HG03565 (cell line): Measurements from ENCODE around the gene ATP1A4.
"Not testable (repeated sequence)": the region's sequence is repeated elsewhere in the genome, so short reads cannot be mapped to it uniquely, and the experiment has no call there.

Source experiments
- ATAC-seq: cut with Tn5 transposase; IDR thresholded peaks from one replicate; pipeline ENCODE4 v1.9.1; 2021; ENCODE audit warnings: mild to moderate bottlenecking, moderate library complexity; ENCODE audit not compliant: unreplicated experiment

The ATP1A4 gene

DNA sequence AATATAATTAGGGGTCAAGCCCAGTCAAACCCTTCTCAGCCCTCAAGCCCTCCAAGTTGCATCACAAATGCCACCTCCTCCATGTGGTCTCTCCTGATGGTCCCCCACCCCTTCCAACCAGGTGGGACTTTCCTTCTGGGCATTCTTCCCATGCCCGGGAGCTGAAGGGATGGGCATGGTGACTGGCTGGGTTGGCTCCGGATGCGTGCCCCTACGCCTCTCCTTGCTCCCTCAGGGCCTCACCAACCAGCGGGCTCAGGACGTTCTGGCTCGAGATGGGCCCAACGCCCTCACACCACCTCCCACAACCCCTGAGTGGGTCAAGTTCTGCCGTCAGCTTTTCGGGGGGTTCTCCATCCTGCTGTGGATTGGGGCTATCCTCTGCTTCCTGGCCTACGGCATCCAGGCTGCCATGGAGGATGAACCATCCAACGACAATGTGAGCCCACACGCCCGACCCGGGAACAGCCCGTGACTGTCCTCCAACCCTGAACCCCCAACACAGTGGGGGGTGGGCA, 28.4 kb upstream of the ATP1A4 start:
- ATAC-seq, result no peak

DNA sequence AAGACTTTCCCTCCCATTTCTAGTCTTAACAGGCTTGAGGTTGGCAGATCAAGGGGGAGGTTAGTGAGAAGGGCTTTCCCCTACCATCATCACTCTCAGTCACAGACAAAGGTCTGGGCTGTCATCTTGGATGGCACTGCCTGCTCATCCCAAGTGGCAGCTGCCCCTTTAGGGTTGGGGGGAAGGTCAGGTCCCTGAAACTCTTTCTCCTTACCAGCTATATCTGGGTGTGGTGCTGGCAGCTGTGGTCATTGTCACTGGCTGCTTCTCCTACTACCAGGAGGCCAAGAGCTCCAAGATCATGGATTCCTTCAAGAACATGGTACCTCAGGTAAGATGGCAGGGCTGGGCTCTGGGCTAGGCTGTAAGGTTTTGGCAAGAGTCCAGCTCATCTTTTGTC, 27.7 kb upstream of the ATP1A4 start:
- no peak for ATAC-seq

DNA sequence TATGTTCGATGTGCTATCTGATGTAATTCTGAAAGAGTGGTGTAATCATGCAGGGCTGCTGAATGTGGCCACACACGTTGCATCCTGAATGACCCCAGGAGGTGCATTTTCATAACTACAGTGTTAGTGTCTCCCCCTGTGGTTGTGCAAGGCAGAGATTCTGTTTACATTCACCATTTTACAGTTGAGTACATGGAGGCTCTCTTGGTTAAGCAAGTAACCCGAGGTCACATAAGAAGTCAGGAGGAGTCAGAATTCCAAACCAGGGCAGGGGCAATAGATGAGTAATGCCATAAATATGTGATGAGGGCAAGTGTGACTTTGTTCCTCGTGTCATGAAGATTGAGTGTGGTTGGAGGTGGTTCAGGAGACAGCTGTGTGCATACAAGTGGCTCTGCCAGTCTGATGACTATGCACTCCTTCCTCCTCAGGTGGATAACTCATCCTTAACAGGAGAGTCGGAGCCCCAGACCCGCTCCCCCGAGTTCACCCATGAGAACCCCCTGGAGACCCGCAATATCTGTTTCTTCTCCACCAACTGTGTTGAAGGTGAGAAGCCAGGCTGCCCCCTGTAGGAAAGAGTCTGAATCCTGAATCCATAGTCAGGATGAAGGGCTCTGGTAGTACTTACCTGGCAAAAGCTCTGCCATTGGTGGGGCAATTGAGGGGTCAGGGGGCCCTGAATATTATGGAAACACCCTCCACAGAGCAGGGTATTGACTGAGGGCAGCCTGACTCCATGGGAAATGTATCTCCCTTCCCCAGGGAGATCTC, 26.5 kb upstream of the ATP1A4 start:
- no peak for ATAC-seq

DNA sequence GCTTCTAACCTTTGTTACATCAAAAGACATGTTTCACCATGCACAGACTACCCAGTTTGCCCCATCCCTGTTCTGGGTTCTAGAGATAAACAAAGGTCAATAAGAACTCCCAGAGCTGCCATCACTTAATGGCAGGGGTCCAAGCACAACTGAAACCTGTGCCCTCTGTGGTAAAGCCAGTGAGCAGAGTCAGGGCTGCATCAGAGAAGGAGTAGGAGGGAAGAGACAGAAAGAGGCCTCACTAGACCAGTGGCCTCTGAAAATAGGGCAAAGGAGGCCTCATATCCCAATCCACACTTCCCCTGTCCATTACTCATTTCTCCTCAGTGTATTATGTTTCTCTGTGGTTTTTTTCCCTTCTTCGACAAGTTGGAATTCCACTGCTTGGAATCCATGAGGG, 25.7 kb upstream of the ATP1A4 start:
- no peak for ATAC-seq

DNA sequence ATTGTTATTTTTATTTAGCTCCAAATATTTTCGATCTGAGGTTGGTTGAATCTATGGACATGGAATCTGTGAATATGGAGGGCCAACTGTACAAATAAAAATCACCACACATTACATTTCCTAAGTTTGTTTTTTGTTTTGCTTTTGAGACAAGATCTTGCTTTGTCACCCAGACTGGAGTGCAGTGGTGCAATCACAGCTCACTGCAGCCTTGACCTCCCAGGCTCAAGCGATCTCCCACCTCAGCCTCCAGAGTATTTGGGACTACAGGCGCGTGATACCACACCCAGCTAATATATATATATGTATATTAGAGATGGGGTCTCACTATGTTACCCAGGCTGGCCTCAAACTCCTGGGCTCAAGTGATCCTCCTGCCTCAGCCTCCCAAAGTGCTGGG, 25.1 kb upstream of the ATP1A4 start:
- ATAC-seq, result not testable (repeated sequence)

DNA sequence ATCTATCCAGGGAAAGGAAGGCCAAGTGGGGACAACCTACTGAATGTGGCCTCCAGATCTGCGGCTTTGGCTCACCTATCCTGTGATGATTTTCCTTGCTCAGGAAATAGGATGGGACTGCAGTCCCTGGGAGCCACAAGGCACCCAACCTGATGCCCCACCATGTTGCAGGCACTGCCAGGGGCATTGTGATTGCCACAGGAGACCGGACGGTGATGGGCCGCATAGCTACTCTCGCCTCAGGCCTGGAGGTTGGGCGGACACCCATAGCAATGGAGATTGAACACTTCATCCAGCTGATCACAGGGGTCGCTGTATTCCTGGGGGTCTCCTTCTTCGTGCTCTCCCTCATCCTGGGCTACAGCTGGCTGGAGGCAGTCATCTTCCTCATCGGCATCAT, 24.0 kb upstream of the ATP1A4 start:
- no peak for ATAC-seq

DNA sequence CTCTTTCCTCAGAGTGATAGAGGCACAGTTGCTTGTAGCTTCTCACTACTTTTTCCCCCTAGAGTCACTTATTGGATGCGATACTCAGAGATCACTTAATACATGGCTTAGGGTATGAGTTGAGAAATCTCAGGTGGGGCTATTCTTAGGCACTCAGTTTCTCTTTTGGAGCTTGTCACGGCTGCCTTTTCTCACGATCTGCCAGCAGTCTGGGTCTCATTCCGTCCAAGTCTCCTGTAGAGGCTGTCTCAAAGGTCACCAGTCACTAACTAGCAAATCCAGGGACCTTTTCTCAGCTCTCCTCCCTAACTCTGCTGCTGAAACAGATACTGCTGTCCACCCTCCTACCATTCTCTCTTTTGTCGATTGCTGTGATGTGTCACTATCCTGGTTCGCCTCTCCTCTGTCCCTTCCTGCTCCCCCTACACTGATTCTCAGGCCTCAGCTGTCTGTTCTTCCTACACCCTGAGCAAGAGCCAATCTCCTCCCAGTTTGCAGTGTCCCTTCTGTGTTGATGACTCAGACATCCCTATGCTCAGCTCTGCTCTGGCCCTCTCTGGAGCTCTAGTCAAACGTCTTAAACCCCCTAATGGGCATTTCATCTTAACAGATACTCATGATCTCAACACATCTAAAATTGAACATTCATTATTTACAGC, 23.4 kb upstream of the ATP1A4 start:
- ATAC-seq, result no peak

DNA sequence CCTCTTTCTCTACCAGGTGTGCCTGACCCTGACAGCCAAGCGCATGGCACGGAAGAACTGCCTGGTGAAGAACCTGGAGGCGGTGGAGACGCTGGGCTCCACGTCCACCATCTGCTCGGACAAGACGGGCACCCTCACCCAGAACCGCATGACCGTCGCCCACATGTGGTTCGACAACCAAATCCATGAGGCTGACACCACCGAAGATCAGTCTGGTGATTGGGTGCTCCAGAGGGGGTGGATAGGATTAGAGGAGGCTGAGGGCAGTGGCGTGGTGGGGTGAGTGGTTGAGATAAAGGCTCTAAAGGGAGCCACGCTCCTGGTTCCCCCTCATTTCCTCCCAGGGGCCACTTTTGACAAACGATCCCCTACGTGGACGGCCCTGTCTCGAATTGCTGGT, 22.8 kb upstream of the ATP1A4 start:
- no peak for ATAC-seq

DNA sequence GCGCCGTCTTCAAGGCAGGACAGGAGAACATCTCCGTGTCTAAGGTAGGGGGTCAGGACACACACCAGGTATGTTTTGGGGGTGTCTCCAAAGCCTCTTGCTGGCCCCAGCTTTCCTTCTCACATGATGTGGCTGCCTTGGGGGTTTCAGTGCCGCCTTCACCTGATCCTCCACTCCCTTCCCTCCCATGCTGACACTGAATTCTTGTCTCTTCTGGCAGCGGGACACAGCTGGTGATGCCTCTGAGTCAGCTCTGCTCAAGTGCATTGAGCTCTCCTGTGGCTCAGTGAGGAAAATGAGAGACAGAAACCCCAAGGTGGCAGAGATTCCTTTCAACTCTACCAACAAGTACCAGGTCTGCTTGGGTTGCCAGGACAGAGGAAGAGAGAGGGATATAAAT, 22.4 kb upstream of the ATP1A4 start:
- ATAC-seq, result no peak

DNA sequence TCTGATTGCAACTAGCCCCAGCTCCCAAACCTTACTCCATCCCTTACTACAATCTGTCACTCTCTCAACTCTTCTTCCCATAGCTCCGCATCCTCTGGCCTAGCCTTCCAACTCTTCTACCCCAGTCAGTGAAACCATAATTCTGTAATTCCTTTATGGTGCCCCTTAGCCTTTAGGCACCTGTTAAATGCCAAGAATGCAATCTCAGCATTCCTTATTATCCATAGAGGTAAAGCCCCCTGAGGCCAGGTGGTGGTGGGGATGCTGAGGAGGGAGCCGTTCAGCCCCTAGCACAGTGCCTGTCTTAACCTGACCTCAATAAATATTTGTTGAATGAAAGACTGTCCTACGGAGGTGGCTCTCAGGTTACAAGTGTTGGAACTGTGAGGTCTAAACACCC, 21.8 kb upstream of the ATP1A4 start:
- ATAC-seq, result no peak

DNA sequence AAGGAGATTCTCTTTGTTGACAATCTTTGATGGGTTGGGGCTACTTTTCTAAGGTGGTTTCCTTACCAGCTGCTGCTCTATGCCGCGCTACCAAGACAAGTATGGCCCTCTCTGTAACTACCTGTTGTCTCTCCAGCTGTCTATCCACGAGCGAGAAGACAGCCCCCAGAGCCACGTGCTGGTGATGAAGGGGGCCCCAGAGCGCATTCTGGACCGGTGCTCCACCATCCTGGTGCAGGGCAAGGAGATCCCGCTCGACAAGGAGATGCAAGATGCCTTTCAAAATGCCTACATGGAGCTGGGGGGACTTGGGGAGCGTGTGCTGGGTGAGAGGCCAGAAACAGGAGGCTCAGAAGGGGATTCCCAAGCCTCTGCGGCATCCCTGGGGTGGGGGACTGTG, 21.4 kb upstream of the ATP1A4 start:
- no peak for ATAC-seq

DNA sequence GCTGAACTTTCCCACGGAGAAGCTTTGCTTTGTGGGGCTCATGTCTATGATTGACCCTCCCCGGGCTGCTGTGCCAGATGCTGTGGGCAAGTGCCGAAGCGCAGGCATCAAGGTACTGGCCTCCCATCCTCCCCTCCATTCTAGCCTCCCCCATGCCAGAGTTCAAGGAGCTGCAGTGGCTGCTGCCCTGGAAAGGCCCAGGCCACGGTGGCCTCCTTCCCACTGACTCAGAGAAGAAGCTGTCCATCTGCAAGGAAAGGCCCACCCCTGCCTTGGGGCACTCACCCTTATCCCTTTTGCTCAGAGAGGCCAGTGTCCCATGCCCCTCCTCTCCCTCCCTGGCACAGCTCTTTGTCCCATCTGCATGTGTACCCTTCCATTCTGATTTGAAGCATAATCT, 20.9 kb upstream of the ATP1A4 start:
- ATAC-seq, result no peak

DNA sequence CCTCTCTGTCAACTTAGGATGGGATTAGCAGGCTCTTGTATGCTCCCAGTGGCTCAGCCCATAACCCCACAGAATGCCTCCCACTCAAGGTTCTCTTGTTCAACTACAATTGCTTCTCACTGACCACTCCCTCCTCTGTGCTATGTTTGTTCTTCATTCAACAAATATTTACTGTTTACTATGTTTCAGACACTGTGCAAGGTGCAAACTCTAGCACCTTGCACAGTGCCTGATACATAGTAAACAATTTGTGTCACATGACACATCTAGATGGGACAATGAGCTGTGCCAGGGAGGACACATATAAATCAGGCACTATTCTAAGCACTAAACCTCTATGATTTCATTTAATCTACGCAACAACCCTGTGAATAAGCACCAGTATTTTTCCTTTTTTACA, 20.5 kb upstream of the ATP1A4 start:
- ATAC-seq, result no peak

DNA sequence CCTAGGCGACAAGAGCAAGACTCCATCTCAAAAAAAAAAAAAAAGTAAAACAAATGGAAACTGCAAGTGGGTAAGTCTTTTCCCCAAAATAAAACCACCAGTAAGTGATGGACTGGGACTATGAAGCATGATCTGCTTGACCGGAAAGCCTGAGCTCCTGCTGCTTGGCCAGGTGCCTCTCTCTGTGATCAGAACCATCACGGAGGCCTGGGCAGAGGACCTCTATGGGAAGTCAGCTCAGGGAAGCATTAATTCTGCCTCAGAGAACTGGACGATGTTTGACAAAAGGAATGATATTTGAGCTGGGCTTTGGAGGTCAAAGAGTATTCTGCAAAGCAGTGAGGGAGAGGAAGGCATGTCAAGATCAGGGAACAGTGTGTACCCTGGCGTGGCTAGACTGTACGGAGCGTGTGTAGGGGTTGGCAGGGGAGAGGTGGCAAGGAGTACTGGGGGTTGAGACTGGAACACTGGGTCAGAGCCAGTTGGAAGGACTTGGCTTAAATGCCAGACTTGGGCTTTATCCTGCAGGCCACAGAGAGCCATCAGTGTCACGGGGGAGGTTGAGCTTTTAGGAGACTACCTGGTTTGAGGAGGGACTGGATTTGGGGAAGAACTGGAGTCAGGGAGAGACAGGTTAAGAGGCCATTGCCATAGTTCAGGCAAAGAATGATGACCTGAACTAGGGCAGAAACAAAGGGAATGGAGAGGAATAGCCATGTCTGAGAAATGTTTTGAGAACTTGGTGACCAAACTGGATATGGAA, 19.4 kb upstream of the ATP1A4 start:
- ATAC-seq, result no peak

DNA sequence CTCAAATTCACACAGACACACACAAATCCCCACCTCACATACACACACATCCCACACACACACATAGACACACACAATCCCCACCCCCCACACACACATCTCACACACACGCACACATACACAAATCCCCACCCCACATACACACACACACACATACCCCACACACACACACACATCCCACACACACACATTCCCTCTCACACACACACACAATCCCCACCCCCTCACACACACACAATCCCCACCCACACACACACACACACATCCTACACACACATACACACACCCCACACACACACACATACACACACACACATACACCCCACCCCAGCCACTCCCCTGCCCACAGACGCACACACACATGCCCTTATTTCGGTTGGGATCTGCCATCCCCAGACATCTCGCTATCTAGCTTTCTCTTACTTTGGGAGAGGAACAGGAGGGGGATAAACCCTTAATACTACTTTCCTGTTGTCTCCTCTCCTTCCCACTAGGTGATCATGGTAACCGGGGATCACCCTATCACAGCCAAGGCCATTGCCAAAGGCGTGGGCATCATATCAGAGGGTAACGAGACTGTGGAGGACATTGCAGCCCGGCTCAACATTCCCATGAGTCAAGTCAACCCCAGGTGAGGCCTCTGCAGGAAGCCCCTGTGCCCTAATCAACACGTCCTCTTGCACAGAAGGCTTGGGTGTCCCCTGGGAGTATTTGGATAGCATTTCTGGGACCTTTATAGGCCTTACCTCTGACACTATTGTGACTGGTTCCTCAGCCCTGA, 17.2 kb upstream of the ATP1A4 start:
- ATAC-seq, result no peak

DNA sequence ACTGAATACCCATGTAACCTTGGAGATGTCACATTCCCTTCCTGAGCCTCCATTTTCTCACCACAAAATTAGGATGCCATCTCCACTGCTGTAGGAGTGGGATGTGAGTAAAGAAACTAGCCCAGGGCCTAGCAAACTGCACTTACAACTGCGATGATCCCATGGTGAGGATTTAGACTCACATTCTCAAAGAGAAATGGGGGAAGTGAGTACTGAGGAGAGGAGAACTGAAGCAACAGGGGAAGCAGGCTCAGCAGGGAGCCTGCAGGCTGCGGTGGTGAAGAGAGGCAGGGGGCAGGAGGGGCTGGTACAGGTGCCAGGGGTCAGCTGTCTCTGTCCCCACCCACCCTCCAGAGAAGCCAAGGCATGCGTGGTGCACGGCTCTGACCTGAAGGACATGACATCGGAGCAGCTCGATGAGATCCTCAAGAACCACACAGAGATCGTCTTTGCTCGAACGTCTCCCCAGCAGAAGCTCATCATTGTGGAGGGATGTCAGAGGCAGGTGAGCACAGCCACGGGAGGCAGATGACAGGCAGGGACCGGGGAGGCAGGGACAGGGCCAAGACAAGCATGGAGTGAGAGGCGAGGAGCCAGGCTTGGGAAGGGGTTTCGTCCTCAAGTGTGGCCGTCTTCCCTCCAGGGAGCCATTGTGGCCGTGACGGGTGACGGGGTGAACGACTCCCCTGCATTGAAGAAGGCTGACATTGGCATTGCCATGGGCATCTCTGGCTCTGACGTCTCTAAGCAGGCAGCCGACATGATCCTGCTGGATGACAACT, 16.4 kb upstream of the ATP1A4 start:
- no peak for ATAC-seq

DNA sequence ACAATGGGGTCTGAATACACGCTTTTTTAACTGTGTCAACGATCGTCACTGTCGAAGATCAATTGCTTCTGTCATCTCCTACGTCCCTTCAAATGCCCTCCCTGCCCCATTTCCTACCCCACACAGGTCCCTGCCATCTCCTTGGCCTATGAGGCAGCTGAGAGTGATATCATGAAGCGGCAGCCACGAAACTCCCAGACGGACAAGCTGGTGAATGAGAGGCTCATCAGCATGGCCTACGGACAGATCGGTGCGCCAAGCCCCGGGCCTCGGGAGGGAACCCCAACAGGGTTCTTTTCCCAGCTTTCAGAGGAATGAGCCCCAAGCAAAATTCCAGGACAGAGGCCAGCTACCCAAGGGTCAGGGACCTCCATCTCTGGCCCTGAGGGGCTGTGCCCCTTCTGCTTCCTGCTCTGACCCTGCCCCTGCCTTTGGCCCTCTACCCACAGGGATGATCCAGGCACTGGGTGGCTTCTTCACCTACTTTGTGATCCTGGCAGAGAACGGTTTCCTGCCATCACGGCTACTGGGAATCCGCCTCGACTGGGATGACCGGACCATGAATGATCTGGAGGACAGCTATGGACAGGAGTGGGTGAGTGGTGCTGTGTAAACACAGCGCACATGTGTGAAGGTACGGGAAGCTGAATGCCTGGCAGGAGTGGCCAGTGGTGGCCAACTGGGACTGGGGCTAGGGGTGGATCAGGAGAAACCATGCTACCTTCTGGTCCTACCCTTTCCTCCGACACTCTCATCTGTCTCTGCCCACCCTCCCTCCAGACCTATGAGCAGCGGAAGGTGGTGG, 15.1 kb upstream of the ATP1A4 start:
- no peak for ATAC-seq

DNA sequence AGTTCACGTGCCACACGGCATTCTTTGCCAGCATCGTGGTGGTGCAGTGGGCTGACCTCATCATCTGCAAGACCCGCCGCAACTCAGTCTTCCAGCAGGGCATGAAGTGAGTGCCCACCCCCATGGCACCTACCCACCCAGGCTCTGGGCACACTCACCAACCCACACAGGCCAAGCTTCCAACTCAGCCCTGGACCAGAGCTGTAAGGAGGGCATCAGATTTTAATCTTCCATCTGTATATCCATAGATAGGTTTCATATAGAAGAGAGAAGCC, 14.5 kb upstream of the ATP1A4 start:
- ATAC-seq, result no peak

DNA sequence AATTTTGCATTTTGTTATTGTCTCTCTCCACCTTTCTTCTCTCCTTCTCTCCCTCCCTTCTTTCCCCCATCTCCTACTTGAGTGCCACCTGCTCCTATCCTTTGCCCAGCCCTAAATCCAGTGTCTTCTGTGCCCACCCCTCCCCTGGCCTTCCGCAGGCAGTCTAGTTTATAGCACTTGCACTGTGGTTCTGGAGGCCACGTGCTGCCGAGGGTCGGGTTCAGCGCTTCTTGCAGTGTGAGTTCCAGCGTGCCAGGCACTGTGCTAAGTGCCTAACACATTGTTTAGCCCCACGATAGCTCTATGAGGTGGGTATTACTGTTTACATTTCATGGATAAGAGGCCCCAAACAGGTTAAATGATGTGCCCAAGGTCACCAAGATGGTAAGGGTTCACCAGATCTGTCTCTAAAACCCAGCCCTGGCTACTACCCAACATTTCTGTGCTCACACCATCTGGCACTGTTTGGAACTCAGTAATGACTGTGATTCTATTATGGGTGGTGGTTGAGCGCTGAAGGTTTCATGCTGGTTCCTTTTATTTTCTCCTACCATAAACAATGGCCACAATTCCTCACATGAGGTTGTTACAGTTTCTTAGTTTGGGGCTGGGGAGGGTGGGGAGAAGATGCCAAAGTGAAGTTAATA, 14.1 kb upstream of the ATP1A4 start:
- no peak for ATAC-seq
